CD14-positive monocyte (primary cell): ENCODE data around the gene ALG3. TPM values are rescaled to one million over a fixed set of nuclear protein-coding genes. Genes with fewer than 3 reads are reported as not detected.

Source experiments
- DNase-seq, 3 donors: peaks; one replicate each; pipeline ENCODE4 v3.0.0-alpha.2; 2011 to 2022
- H2AFZ ChIP-seq: 2 replicates; pipeline ENCODE4 v1.6.0; 2012; ENCODE audit warnings: mild to moderate bottlenecking, low read depth, low read length, inconsistent platforms; ENCODE audit not compliant: insufficient read depth, poor library complexity, severe bottlenecking
- H3K27ac ChIP-seq, 2 donors: 1 replicate in 1 of 2; 2 replicates in 1 of 2; pipeline ENCODE4 v1.5.1; 2012 to 2013; ENCODE audit warnings: low read length in 2 of 2, control low read depth in 1 of 2, inconsistent platforms in 1 of 2, low read depth in 1 of 2, mild to moderate bottlenecking in 1 of 2
- H3K27me3 ChIP-seq, 2 donors: one replicate each; pipeline versions ENCODE4 v1.6.0 to v1.6.1; 2011 to 2013; ENCODE audit warnings: low read length in 2 of 2; ENCODE audit not compliant: control insufficient read depth in 2 of 2, insufficient read depth in 2 of 2
- H3K36me3 ChIP-seq, 2 donors: replicated peaks in 1 of 2; 1 replicate in 1 of 2; 2 replicates in 1 of 2; pipeline versions ENCODE4 v1.5.1 to v1.6.1; 2012 to 2013; ENCODE audit warnings: low read length in 2 of 2, control low read depth in 1 of 2, inconsistent platforms in 1 of 2, mild to moderate bottlenecking in 1 of 2; ENCODE audit not compliant: insufficient read depth in 2 of 2, control insufficient read depth in 1 of 2
- H3K4me1 ChIP-seq, 2 donors: 1 replicate in 1 of 2; 2 replicates in 1 of 2; pipeline versions ENCODE4 v1.5.1 to v1.6.1; 2012 to 2013; ENCODE audit warnings: low read length in 2 of 2, control low read depth in 1 of 2, inconsistent platforms in 1 of 2, mild to moderate bottlenecking in 1 of 2, moderate library complexity in 1 of 2; ENCODE audit not compliant: insufficient read depth in 2 of 2, control insufficient read depth in 1 of 2
- H3K4me2 ChIP-seq: replicated peaks from 2 replicates; pipeline ENCODE3; 2012; ENCODE audit warnings: low read length, moderate library complexity, mild to moderate bottlenecking; ENCODE audit not compliant: poor library complexity, severe bottlenecking; ENCODE audit errors: extremely low read depth
- H3K4me3 ChIP-seq, 3 experiments: fragments of 200-600 bp in 1 of 3; sonication (generic) in 1 of 3; replicated peaks in 1 of 3; 1 replicate in 2 of 3; 2 replicates in 1 of 3; pipeline ENCODE4 v1.5.1; 2011 to 2013; ENCODE audit warnings: low read length in 3 of 3, mild to moderate bottlenecking in 3 of 3, control low read depth in 2 of 3, low read depth in 2 of 3, inconsistent platforms in 1 of 3, moderate library complexity in 1 of 3
- H3K79me2 ChIP-seq: 2 replicates; pipeline ENCODE4 v1.6.0; 2012; ENCODE audit warnings: mild to moderate bottlenecking, control low read depth, inconsistent platforms, low read length, moderate library complexity; ENCODE audit not compliant: insufficient read depth
- H3K9ac ChIP-seq: 2 replicates; pipeline ENCODE4 v1.6.0; 2017; ENCODE audit warnings: low read length, mild to moderate bottlenecking; ENCODE audit not compliant: insufficient read depth, poor library complexity, severe bottlenecking
- H3K9me3 ChIP-seq, 2 donors: replicated peaks in 1 of 2; 1 replicate in 1 of 2; 2 replicates in 1 of 2; pipeline versions ENCODE4 v1.5.1 to v1.6.1; 2012 to 2013; ENCODE audit warnings: low read length in 2 of 2, control low read depth in 1 of 2; ENCODE audit not compliant: control insufficient read depth in 1 of 2, insufficient read depth in 1 of 2
- H4K20me1 ChIP-seq: 2 replicates; pipeline ENCODE4 v1.6.0; 2012; ENCODE audit warnings: mild to moderate bottlenecking, low read length, control low read depth, moderate library complexity; ENCODE audit not compliant: insufficient read depth
- H3K27ac Mint-ChIP-seq, 7 donors: one replicate each; pipeline ENCODE4 v1.8.0; 2020; ENCODE audit warnings: mild to moderate bottlenecking in 7 of 7, mixed read lengths in 7 of 7, moderate library complexity in 6 of 7, inconsistent platforms in 2 of 7
- H3K27me3 Mint-ChIP-seq, 3 donors: one replicate each; pipeline ENCODE4 v1.8.0; 2021 to 2022; ENCODE audit warnings: low read depth in 3 of 3, mild to moderate bottlenecking in 3 of 3, mixed read lengths in 3 of 3, moderate library complexity in 3 of 3, inconsistent platforms in 1 of 3
- H3K36me3 Mint-ChIP-seq, 2 donors: one replicate each; pipeline ENCODE4 v1.8.0; 2020; ENCODE audit warnings: mixed read lengths in 2 of 2, inconsistent platforms in 1 of 2, mild to moderate bottlenecking in 1 of 2
- H3K4me1 Mint-ChIP-seq: one replicate; pipeline ENCODE4 v1.8.0; 2020; ENCODE audit warnings: mild to moderate bottlenecking, mixed read lengths
- H3K4me3 Mint-ChIP-seq, 2 donors: one replicate each; pipeline ENCODE4 v1.8.0; 2020; ENCODE audit warnings: mild to moderate bottlenecking in 2 of 2, mixed read lengths in 2 of 2, moderate library complexity in 1 of 2
- H3K9me3 Mint-ChIP-seq, 7 donors: one replicate each; pipeline ENCODE4 v1.8.0; 2020 to 2022; ENCODE audit warnings: mixed read lengths in 7 of 7, mild to moderate bottlenecking in 6 of 7, moderate library complexity in 6 of 7, inconsistent platforms in 2 of 7
- CTCF ChIP-seq: fragments of 200-600 bp; IDR thresholded peaks from one replicate; pipeline ENCODE4 v1.8.0; 2022; ENCODE audit warnings: antibody characterized with exemption, mild to moderate bottlenecking
- WGBS: methylation state at CpG from one replicate; pipeline ENCODE4 v1.1.5; 2013; ENCODE audit warnings: missing lambda C conversion rate; ENCODE audit not compliant: insufficient coverage; 5-methylcytosine and 5-hydroxymethylcytosine counted together
- intact Hi-C, 2 donors: fragments of 100-400 bp; cut with micrococcal nuclease; formaldehyde crosslinking; loops; one replicate each; pipeline versions ENCODE4 v1.15.0 to v1.15.1; 2023
- polyA plus RNA-seq, 3 donors: library from polyadenylated mRNA; depleted of rRNA in 1 of 3; unstranded in 2 of 3; stranded (reverse) in 1 of 3; fragments of 300-500 nt in 2 of 3; fragments of >200 nt in 1 of 3; fragmentation: Illumina TruSeq in 2 of 3; gene quantifications; 1 replicate in 2 of 3; 2 replicates in 1 of 3; pipeline ENCODE4 v1.2.3, GENCODE V29; 2012 to 2021

The ALG3 gene
- polyA plus RNA-seq, 3 donors: 29.0 to 60.8 (median 56.4) TPM

- no peak overlapping the region for H3K4me2 ChIP-seq
- H3K27me3 ChIP-seq: no peaks in the 10 kb centered on the region
- H3K9me3 Mint-ChIP-seq: no peaks in the 10 kb centered on the region
- no peaks in the 10 kb centered on the region for H3K9me3 ChIP-seq
- H2AFZ ChIP-seq: no peak overlapping the region
- H3K9ac ChIP-seq: no peak overlapping the region
- H3K27ac Mint-ChIP-seq: no peak overlapping the region
- no peak overlapping the region for H3K4me3 Mint-ChIP-seq
- no peak for TF ChIP-seq CTCF
- 94% methylated on average over 7 of the region's 9 CpGs for WGBS
- intact Hi-C loops: no loop called here
- DNase-seq: no peak
- H3K4me1 ChIP-seq: no peaks in the 10 kb centered on the region
- H3K27me3 Mint-ChIP-seq: peaks cover 1 to 6% (median 3%) of the 10 kb centered on the region in 3 donors
- H4K20me1 ChIP-seq: peaks cover 4% of the 10 kb centered on the region
- peaks cover 28 to 31% of the 10 kb centered on the region in 2 donors for H3K36me3 Mint-ChIP-seq
- H3K4me3 ChIP-seq: no peak overlapping the region
- H3K27ac ChIP-seq: no peak overlapping the region
- no peaks in the 10 kb centered on the region for H3K4me1 Mint-ChIP-seq
- H3K36me3 ChIP-seq: peaks cover 21 to 30% of the 10 kb centered on the region in 2 donors
- H3K79me2 ChIP-seq: no peaks in the 10 kb centered on the region
Measured at GRCh38 chr3:184198509-184198908, 50.3 kb downstream of the ALG3 start.

DNA sequence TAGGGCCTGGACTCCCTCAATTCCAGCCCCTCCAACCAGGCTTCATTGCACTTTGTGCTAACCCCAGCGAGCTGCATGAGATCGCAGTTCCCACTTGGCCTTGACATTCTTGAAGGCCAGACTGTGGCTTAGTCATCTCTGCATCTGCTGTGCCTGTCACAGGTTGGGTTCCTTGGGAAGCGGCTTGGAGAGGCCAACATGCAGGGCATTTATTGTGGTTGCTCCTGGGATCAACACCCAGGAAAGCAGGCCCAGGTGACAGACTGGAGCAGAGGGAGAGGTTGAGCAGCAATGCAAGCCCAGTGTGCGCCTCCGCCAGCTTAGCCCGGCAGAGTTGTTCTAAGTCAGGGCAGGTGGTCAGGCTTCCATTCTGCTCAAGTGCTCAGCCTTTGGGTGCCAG is 52.2 kb downstream of the ALG3 start:
- Mint-ChIP-seq H3K9me3 (no peaks in the 10 kb centered on the region), H3K4me3 (no peak overlapping the region), H3K36me3 (peaks cover 48 to 50% of the 10 kb centered on the region in 2 donors), H3K27me3 (no peaks in the 10 kb centered on the region), H3K27ac (peak overlapping the region in 2 of 7 donors; percentile 64 to 79), H3K4me1 (no peaks in the 10 kb centered on the region)
- no peaks in the 10 kb centered on the region for H3K4me1 ChIP-seq
- peaks cover 4% of the 10 kb centered on the region for H4K20me1 ChIP-seq
- H3K9ac ChIP-seq: no peak overlapping the region
- no peak overlapping the region for H3K4me3 ChIP-seq
- H3K9me3 ChIP-seq: no peaks in the 10 kb centered on the region
- intact Hi-C loops: no loop called here
- H3K79me2 ChIP-seq: no peaks in the 10 kb centered on the region
- TF ChIP-seq CTCF: no peak
- DNase-seq: no peak
- no peak overlapping the region for H3K27ac ChIP-seq
- peaks cover 41 to 50% of the 10 kb centered on the region in 2 donors for H3K36me3 ChIP-seq
- H3K4me2 ChIP-seq: no peak overlapping the region
- 94% methylated on average over 6 of the region's 6 CpGs for WGBS
- H3K27me3 ChIP-seq: no peaks in the 10 kb centered on the region
- no peak overlapping the region for H2AFZ ChIP-seq
